HFF-Myc (cell line): Measurements from ENCODE around the gene EIF3L.

Source experiments
- DNase-seq: peaks from one replicate; pipeline ENCODE4 v3.0.0-alpha.2; 2011; ENCODE audit warnings: low read depth; ENCODE audit errors: extremely low read depth
- H3K4me3 ChIP-seq: replicated peaks from 2 replicates; pipeline ENCODE4 v1.5.1; 2011; ENCODE audit warnings: low read depth, mild to moderate bottlenecking, control low read depth, low read length
- CTCF ChIP-seq: IDR thresholded peaks from 2 replicates; pipeline ENCODE4 v1.5.1; 2012; ENCODE audit warnings: mild to moderate bottlenecking, low read depth, low read length, control low read depth; ENCODE audit errors: missing control alignments

The EIF3L gene

GRCh38 chr22:37804352-37804880 lies 44.8 kb upstream of the EIF3L start:
- peak overlapping the region; percentile 70 for H3K4me3 ChIP-seq
- DNase-seq, result no peak
- no peak for TF ChIP-seq CTCF

- DNase-seq, result peak; percentile 41
- peak overlapping the region; percentile 70 for H3K4me3 ChIP-seq
- no peak for TF ChIP-seq CTCF
These were observed 44.1 kb upstream of the EIF3L start for GRCh38 chr22:37804881-37805809.

- TF ChIP-seq CTCF, result no peak
- DNase-seq, result no peak
- H3K4me3 ChIP-seq, result peak overlapping the region; percentile 70
These were observed 43.4 kb upstream of the EIF3L start for GRCh38 chr22:37805810-37806277.

- DNase-seq, result no peak
- TF ChIP-seq CTCF, result no peak
- H3K4me3 ChIP-seq, result peak overlapping the region; percentile 70
These were observed 42.5 kb upstream of the EIF3L start for GRCh38 chr22:37806409-37807333.

- H3K4me3 ChIP-seq, result peak within 1 kb of the TSS; percentile 70
- peak; percentile 81 for DNase-seq
- TF ChIP-seq CTCF, result no peak
These were observed 41.6 kb upstream of the EIF3L start, which contains the start of gene GCAT for GRCh38 chr22:37807410-37808293. GCAT (plus strand) TSS chr22:37807934; CDS start chr22:37807968, 34 bp downstream.
